ENCODE results near the gene TULP4.

Gene TULP4

DNA sequence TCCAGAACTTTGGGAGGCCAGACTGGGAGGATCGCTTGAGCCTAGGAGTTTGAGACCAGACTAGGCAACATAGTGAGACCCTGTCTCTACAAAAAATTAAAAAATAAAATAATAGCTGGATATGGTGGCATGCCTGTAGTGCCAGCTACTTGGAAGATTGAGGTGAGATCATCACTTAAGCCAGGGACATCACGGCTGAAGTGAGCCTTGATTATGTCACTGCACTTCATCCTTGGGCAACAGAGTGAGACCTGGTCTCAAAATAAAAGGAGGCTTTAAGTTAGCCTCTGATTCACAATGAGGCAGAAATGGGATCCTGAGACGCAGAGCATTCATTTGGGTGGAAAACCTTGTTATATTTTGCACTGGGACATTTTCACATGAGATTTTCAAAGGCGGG lies 57.0 kb downstream of the TULP4 start:
- no peaks in the 10 kb centered on the region for H3K27me3 ChIP-seq (replicated peaks in 2 of 5; ENCODE audit: control insufficient read depth in 4 of 5, insufficient read depth in 5 of 5, low read length in 4 of 5)
- WGBS (ENCODE audit: insufficient coverage) = 98% methylated on average over 3 of the region's 4 CpGs

DNA sequence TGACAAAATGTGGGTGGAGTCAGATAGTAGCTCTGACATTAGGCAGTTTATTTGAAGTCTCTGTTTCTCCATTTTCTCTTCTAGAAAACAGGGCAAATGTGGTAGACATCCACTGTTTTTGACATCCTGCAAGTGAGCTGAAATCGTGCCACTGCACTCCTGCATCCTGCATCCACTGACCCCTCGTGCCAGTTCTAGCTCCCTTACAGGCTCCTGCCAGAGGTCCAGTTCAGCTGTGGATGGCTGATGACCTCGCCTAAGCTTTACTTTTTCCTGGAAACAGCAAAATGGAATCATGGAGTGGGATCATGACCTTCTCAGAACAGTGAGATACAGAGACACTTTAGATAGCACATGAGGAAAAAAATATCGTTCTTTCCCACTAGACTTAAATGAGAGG lies 58.5 kb downstream of the TULP4 start:
- Histone ChIP-seq H3K27ac (ENCODE audit: insufficient read depth in 1 of 2, low read depth in 1 of 2, low read length in 2 of 2, poor library complexity in 1 of 2, severe bottlenecking in 2 of 2) (no peak overlapping the region), H3K4me3 (ENCODE audit: control insufficient read depth in 1 of 7, extremely low read depth in 1 of 7, insufficient read depth in 4 of 7, low read depth in 2 of 7, low read length in 6 of 7) (no peak overlapping the region), H3K36me3 (ENCODE audit: control insufficient read depth in 4 of 4, insufficient read depth in 4 of 4, low read length in 3 of 4) (peaks cover 0 to 2% (median 0%) of the 10 kb centered on the region in 4 experiments), H3K4me1 (ENCODE audit: control extremely low read depth in 1 of 4, control insufficient read depth in 4 of 4, insufficient read depth in 4 of 4, low read length in 3 of 4) (peaks cover 0 to 4% (median 1%) of the 10 kb centered on the region in 4 experiments), H3K27me3 (replicated peaks in 2 of 5; ENCODE audit: control insufficient read depth in 4 of 5, insufficient read depth in 5 of 5, low read length in 4 of 5) (no peaks in the 10 kb centered on the region), H3K9me3 (ENCODE audit: control extremely low read depth in 1 of 5, control insufficient read depth in 4 of 5, insufficient read depth in 2 of 5, low read depth in 1 of 5, low read length in 4 of 5) (peaks cover 0 to 1% (median 0%) of the 10 kb centered on the region in 5 experiments)
- ChIA-PET POLR2A (no interaction called here), CTCF (no interaction called here)
- 100% methylated on average over 3 of the region's 4 CpGs for WGBS (ENCODE audit: insufficient coverage)
- DNase-seq = no peak

More for the DNA sequence above, 57.0 kb downstream of the TULP4 start:
- Histone ChIP-seq H3K27ac (ENCODE audit: insufficient read depth in 1 of 2, low read depth in 1 of 2, low read length in 2 of 2, poor library complexity in 1 of 2, severe bottlenecking in 2 of 2) (no peak overlapping the region), H3K36me3 (ENCODE audit: control insufficient read depth in 4 of 4, insufficient read depth in 4 of 4, low read length in 3 of 4) (peaks cover 0 to 2% (median 0%) of the 10 kb centered on the region in 4 experiments), H3K9me3 (ENCODE audit: control extremely low read depth in 1 of 5, control insufficient read depth in 4 of 5, insufficient read depth in 2 of 5, low read depth in 1 of 5, low read length in 4 of 5) (peaks cover 0 to 1% (median 0%) of the 10 kb centered on the region in 5 experiments), H3K4me1 (ENCODE audit: control extremely low read depth in 1 of 4, control insufficient read depth in 4 of 4, insufficient read depth in 4 of 4, low read length in 3 of 4) (peaks cover 0 to 4% (median 1%) of the 10 kb centered on the region in 4 experiments), H3K4me3 (ENCODE audit: control insufficient read depth in 1 of 7, extremely low read depth in 1 of 7, insufficient read depth in 4 of 7, low read depth in 2 of 7, low read length in 6 of 7) (no peak overlapping the region)
- CTCF ChIA-PET = no interaction called here
- DNase-seq = no peak
- POLR2A ChIA-PET = no interaction called here

DNA sequence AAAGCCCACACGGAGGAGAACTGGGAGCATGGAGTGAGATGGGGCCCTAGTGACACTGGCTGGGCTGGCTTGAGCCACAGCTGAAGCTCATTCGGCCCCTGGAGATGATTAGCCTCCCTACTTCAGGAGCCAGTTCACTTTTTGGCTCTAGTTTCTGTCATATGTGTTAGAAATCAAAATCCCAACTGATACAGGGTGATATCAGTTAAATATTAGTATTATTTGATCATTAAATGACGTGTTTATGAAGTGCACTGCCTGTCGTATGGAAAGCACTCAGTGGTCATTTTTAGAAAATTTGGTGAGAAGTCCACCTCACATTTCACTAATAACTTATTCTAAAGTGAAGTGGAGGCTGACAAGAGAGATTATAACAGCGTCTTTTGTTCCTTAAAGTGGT lies 59.0 kb downstream of the TULP4 start:
- peaks cover 0 to under 1% (median under 1%) of the 10 kb centered on the region in 4 experiments for H3K4me1 ChIP-seq (ENCODE audit: control extremely low read depth in 1 of 4, control insufficient read depth in 4 of 4, insufficient read depth in 4 of 4, low read length in 3 of 4)
- H3K9me3 ChIP-seq (ENCODE audit: control extremely low read depth in 1 of 5, control insufficient read depth in 4 of 5, insufficient read depth in 2 of 5, low read depth in 1 of 5, low read length in 4 of 5) = peaks cover 0 to under 1% (median 0%) of the 10 kb centered on the region in 5 experiments
- ChIA-PET CTCF (no interaction called here), POLR2A (no interaction called here)
- DNase-seq = no peak
- no peak overlapping the region for H3K4me3 ChIP-seq (ENCODE audit: control insufficient read depth in 1 of 7, extremely low read depth in 1 of 7, insufficient read depth in 4 of 7, low read depth in 2 of 7, low read length in 6 of 7)
- H3K27me3 ChIP-seq (replicated peaks in 2 of 5; ENCODE audit: control insufficient read depth in 4 of 5, insufficient read depth in 5 of 5, low read length in 4 of 5) = no peaks in the 10 kb centered on the region
- H3K36me3 ChIP-seq (ENCODE audit: control insufficient read depth in 4 of 4, insufficient read depth in 4 of 4, low read length in 3 of 4) = peaks cover 0 to 2% (median 0%) of the 10 kb centered on the region in 4 experiments
- no peak overlapping the region for H3K27ac ChIP-seq (ENCODE audit: insufficient read depth in 1 of 2, low read depth in 1 of 2, low read length in 2 of 2, poor library complexity in 1 of 2, severe bottlenecking in 2 of 2)
- no CpG with 5 or more reads among the region's 5 CpGs for WGBS (ENCODE audit: insufficient coverage)

GRCh38 chr6:158372574-158372973 lies 60.3 kb downstream of the TULP4 start:
- CTCF ChIA-PET = interaction anchor here (1.2 kb wide), 1 partner anchor 135 kb away, joined by 3 read pairs; no protein-coding TSS in a partner anchor
- H3K27ac ChIP-seq (ENCODE audit: insufficient read depth in 1 of 2, low read depth in 1 of 2, low read length in 2 of 2, poor library complexity in 1 of 2, severe bottlenecking in 2 of 2) = no peak overlapping the region
- H3K4me3 ChIP-seq (ENCODE audit: control insufficient read depth in 1 of 7, extremely low read depth in 1 of 7, insufficient read depth in 4 of 7, low read depth in 2 of 7, low read length in 6 of 7) = no peak overlapping the region
- no CpG with 5 or more reads among the region's 3 CpGs for WGBS (ENCODE audit: insufficient coverage)
- H3K36me3 ChIP-seq (ENCODE audit: control insufficient read depth in 4 of 4, insufficient read depth in 4 of 4, low read length in 3 of 4) = no peaks in the 10 kb centered on the region
- POLR2A ChIA-PET = no interaction called here
- no peaks in the 10 kb centered on the region for H3K4me1 ChIP-seq (ENCODE audit: control extremely low read depth in 1 of 4, control insufficient read depth in 4 of 4, insufficient read depth in 4 of 4, low read length in 3 of 4)
- no peaks in the 10 kb centered on the region for H3K27me3 ChIP-seq (replicated peaks in 2 of 5; ENCODE audit: control insufficient read depth in 4 of 5, insufficient read depth in 5 of 5, low read length in 4 of 5)
- DNase-seq = no peak
- no peaks in the 10 kb centered on the region for H3K9me3 ChIP-seq (ENCODE audit: control extremely low read depth in 1 of 5, control insufficient read depth in 4 of 5, insufficient read depth in 2 of 5, low read depth in 1 of 5, low read length in 4 of 5)

GRCh38 chr6:158373214-158373613 lies 60.9 kb downstream of the TULP4 start:
- no peaks in the 10 kb centered on the region for H3K4me1 ChIP-seq (ENCODE audit: control extremely low read depth in 1 of 4, control insufficient read depth in 4 of 4, insufficient read depth in 4 of 4, low read length in 3 of 4)
- WGBS (ENCODE audit: insufficient coverage) = 100% methylated on average over 4 of the region's 9 CpGs
- no peak for DNase-seq
- no peaks in the 10 kb centered on the region for H3K9me3 ChIP-seq (ENCODE audit: control extremely low read depth in 1 of 5, control insufficient read depth in 4 of 5, insufficient read depth in 2 of 5, low read depth in 1 of 5, low read length in 4 of 5)
- CTCF ChIA-PET = interaction anchor here (0.9 to 1.6 kb wide), 3 partner anchors 11 to 135 kb away, joined by 3 to 4 read pairs (median 3); no protein-coding TSS in a partner anchor
- H3K4me3 ChIP-seq (ENCODE audit: control insufficient read depth in 1 of 7, extremely low read depth in 1 of 7, insufficient read depth in 4 of 7, low read depth in 2 of 7, low read length in 6 of 7) = no peak overlapping the region
- POLR2A ChIA-PET = no interaction called here
- H3K27me3 ChIP-seq (replicated peaks in 2 of 5; ENCODE audit: control insufficient read depth in 4 of 5, insufficient read depth in 5 of 5, low read length in 4 of 5) = no peaks in the 10 kb centered on the region
- H3K27ac ChIP-seq (ENCODE audit: insufficient read depth in 1 of 2, low read depth in 1 of 2, low read length in 2 of 2, poor library complexity in 1 of 2, severe bottlenecking in 2 of 2) = no peak overlapping the region
- no peaks in the 10 kb centered on the region for H3K36me3 ChIP-seq (ENCODE audit: control insufficient read depth in 4 of 4, insufficient read depth in 4 of 4, low read length in 3 of 4)

GRCh38 chr6:158374020-158374419 lies 61.8 kb downstream of the TULP4 start:
- 100% methylated on average over 4 of the region's 5 CpGs for WGBS (ENCODE audit: insufficient coverage)
- Histone ChIP-seq H3K27me3 (replicated peaks in 2 of 5; ENCODE audit: control insufficient read depth in 4 of 5, insufficient read depth in 5 of 5, low read length in 4 of 5) (no peaks in the 10 kb centered on the region), H3K4me3 (ENCODE audit: control insufficient read depth in 1 of 7, extremely low read depth in 1 of 7, insufficient read depth in 4 of 7, low read depth in 2 of 7, low read length in 6 of 7) (no peak overlapping the region), H3K4me1 (ENCODE audit: control extremely low read depth in 1 of 4, control insufficient read depth in 4 of 4, insufficient read depth in 4 of 4, low read length in 3 of 4) (no peaks in the 10 kb centered on the region), H3K36me3 (ENCODE audit: control insufficient read depth in 4 of 4, insufficient read depth in 4 of 4, low read length in 3 of 4) (no peaks in the 10 kb centered on the region), H3K27ac (ENCODE audit: insufficient read depth in 1 of 2, low read depth in 1 of 2, low read length in 2 of 2, poor library complexity in 1 of 2, severe bottlenecking in 2 of 2) (no peak overlapping the region), H3K9me3 (ENCODE audit: control extremely low read depth in 1 of 5, control insufficient read depth in 4 of 5, insufficient read depth in 2 of 5, low read depth in 1 of 5, low read length in 4 of 5) (no peaks in the 10 kb centered on the region)
- ChIA-PET POLR2A (no interaction called here), CTCF (interaction anchor here (0.9 to 1.6 kb wide), 2 partner anchors 10 to 13 kb away, joined by 3 to 4 read pairs; no protein-coding TSS in a partner anchor)
- DNase-seq = no peak

- 100% methylated on average over 2 of the region's 3 CpGs for WGBS (ENCODE audit: insufficient coverage)
- H3K4me3 ChIP-seq (ENCODE audit: control insufficient read depth in 1 of 7, extremely low read depth in 1 of 7, insufficient read depth in 4 of 7, low read depth in 2 of 7, low read length in 6 of 7) = no peak overlapping the region
- ChIA-PET POLR2A (no interaction called here), CTCF (no interaction called here)
- H3K9me3 ChIP-seq (ENCODE audit: control extremely low read depth in 1 of 5, control insufficient read depth in 4 of 5, insufficient read depth in 2 of 5, low read depth in 1 of 5, low read length in 4 of 5) = no peaks in the 10 kb centered on the region
- no peaks in the 10 kb centered on the region for H3K36me3 ChIP-seq (ENCODE audit: control insufficient read depth in 4 of 4, insufficient read depth in 4 of 4, low read length in 3 of 4)
- no peaks in the 10 kb centered on the region for H3K27me3 ChIP-seq (replicated peaks in 2 of 5; ENCODE audit: control insufficient read depth in 4 of 5, insufficient read depth in 5 of 5, low read length in 4 of 5)
- no peak for DNase-seq
- H3K27ac ChIP-seq (ENCODE audit: insufficient read depth in 1 of 2, low read depth in 1 of 2, low read length in 2 of 2, poor library complexity in 1 of 2, severe bottlenecking in 2 of 2) = no peak overlapping the region
- no peaks in the 10 kb centered on the region for H3K4me1 ChIP-seq (ENCODE audit: control extremely low read depth in 1 of 4, control insufficient read depth in 4 of 4, insufficient read depth in 4 of 4, low read length in 3 of 4)
Observed at GRCh38 chr6:158376631-158377081, 64.4 kb downstream of the TULP4 start.
